Measurements from ENCODE around the gene TBCCD1. TPM values are rescaled to one million over a fixed set of nuclear protein-coding genes. Genes with fewer than 3 reads are reported as not detected.
A peak's percentile ranks its signal among the peaks of the same experiment; 100 is the strongest.
"Not testable (repeated sequence)": the region's sequence is repeated elsewhere in the genome, so short reads cannot be mapped to it uniquely, and the experiment has no call there.

TBCCD1 gene
- total RNA-seq, 1 donor from 2014 or later, result 32.2 TPM

GRCh38 chr3:186598108-186598784 is 31.1 kb upstream of the TBCCD1 start:
- FAIRE-seq, result no peak

GRCh38 chr3:186596568-186597287 is 29.6 kb upstream of the TBCCD1 start:
- FAIRE-seq (no peak), DNase-seq (ENCODE audit: low spot score in 2 of 2) (no peak)

More at GRCh38 chr3:186598108-186598784, 31.1 kb upstream of the TBCCD1 start:
- DNase-seq (ENCODE audit: low spot score in 2 of 2), result no peak

- DNase-seq (ENCODE audit: low spot score in 2 of 2) (no peak), FAIRE-seq (no peak)
Observed at GRCh38 chr3:186594591-186595113, 27.5 kb upstream of the TBCCD1 start.

GRCh38 chr3:186593862-186594261 is 26.7 kb upstream of the TBCCD1 start:
- no peak for FAIRE-seq
- no peak for DNase-seq (ENCODE audit: low spot score in 2 of 2)

- no peak for DNase-seq (ENCODE audit: low spot score in 2 of 2)
- FAIRE-seq, result no peak
Observed at GRCh38 chr3:186592682-186593081, 25.5 kb upstream of the TBCCD1 start.

GRCh38 chr3:186590580-186591295 is 23.6 kb upstream of the TBCCD1 start:
- no peak for FAIRE-seq
- DNase-seq (ENCODE audit: low spot score in 2 of 2), result no peak

- no peak for DNase-seq (ENCODE audit: low spot score in 2 of 2)
- FAIRE-seq, result no peak
Observed at GRCh38 chr3:186589856-186590579, 22.9 kb upstream of the TBCCD1 start.

- no peak for FAIRE-seq
- no peak for DNase-seq (ENCODE audit: low spot score in 2 of 2)
Observed at GRCh38 chr3:186589121-186589520, 22.0 kb upstream of the TBCCD1 start.

GRCh38 chr3:186588632-186589031 is 21.5 kb upstream of the TBCCD1 start:
- DNase-seq (ENCODE audit: low spot score in 2 of 2) (no peak), FAIRE-seq (no peak)

GRCh38 chr3:186587183-186587582 is 20.0 kb upstream of the TBCCD1 start:
- FAIRE-seq, result no peak
- DNase-seq (ENCODE audit: low spot score in 2 of 2), result no peak

- FAIRE-seq; DNase-seq (ENCODE audit: low spot score in 2 of 2): not testable (repeated sequence)
Observed at GRCh38 chr3:186586245-186586644, 19.1 kb upstream of the TBCCD1 start.

- DNase-seq (ENCODE audit: low spot score in 2 of 2), result no peak
- no peak for FAIRE-seq
Observed at GRCh38 chr3:186583831-186584230, 16.7 kb upstream of the TBCCD1 start.

- no peak for FAIRE-seq
- DNase-seq (ENCODE audit: low spot score in 2 of 2), result no peak
Observed at GRCh38 chr3:186582541-186582940, 15.4 kb upstream of the TBCCD1 start.

- FAIRE-seq, result no peak
- DNase-seq (ENCODE audit: low spot score in 2 of 2), result no peak
Observed at GRCh38 chr3:186580785-186581184, 13.6 kb upstream of the TBCCD1 start.

- FAIRE-seq, result no peak
- no peak for DNase-seq (ENCODE audit: low spot score in 2 of 2)
Observed at GRCh38 chr3:186577521-186577920, 10.4 kb upstream of the TBCCD1 start.

GRCh38 chr3:186571644-186572013 is 4.5 kb upstream of the TBCCD1 start:
- FAIRE-seq (no peak), DNase-seq (ENCODE audit: low spot score in 2 of 2) (no peak)

- no peak for DNase-seq (ENCODE audit: low spot score in 2 of 2)
- FAIRE-seq, result no peak
Observed at GRCh38 chr3:186570941-186571643, 4.0 kb upstream of the TBCCD1 start.

GRCh38 chr3:186570096-186570940 is 3.2 kb upstream of the TBCCD1 start, which contains the start of gene DNAJB11:
Gene DNAJB11, plus strand, starts transcription at chr3:186570720. Its CDS starts 178 bp downstream, at chr3:186570898.
- FAIRE-seq (peak; percentile 96), DNase-seq (ENCODE audit: low spot score in 2 of 2) (peak; percentile 97)

GRCh38 chr3:186569779-186570095 is 2.6 kb upstream of the TBCCD1 start:
- DNase-seq (ENCODE audit: low spot score in 2 of 2) (no peak), FAIRE-seq (no peak)
